Measurements from ENCODE around the gene NTN1. TPM values are rescaled to one million over a fixed set of nuclear protein-coding genes. Genes with fewer than 3 reads are reported as not detected.

The NTN1 gene
- polyA plus RNA-seq, 1 experiment = 0.05 TPM

DNA sequence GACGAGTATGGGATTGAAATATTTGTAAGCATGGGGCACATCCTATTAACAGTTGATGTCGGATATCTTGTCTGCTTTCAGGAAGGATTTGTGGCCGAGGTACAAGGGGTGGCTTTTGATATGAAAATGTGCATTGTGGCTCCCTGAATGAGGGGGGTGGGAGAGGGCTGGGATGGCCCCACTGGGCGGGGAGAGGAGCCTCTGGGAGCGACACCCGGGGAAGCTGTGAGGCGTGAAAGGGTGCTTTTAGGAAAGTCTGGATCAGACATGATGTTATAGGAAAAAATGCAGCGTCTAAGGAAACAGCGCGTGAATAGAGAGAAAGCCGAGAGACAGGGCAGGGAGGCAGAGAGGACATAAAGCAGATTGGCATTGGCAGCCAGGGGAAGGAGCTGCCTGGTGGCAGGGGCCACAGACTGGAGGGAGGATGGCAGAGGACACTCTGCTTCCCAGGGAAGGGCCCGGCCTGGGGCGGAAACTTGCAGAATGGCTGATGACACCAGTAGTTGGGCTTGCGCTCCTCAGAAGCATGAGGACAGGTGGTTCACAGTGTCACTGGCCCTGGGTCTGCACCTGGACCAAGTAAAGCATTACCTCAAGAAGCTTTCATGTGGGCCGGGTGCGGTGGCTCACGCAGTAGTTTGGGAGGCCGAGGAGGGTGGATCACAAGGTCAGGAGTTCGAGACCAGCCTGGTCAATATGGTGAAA lies 95.7 kb downstream of the NTN1 start:
- TF ChIP-seq, protein P1, sequence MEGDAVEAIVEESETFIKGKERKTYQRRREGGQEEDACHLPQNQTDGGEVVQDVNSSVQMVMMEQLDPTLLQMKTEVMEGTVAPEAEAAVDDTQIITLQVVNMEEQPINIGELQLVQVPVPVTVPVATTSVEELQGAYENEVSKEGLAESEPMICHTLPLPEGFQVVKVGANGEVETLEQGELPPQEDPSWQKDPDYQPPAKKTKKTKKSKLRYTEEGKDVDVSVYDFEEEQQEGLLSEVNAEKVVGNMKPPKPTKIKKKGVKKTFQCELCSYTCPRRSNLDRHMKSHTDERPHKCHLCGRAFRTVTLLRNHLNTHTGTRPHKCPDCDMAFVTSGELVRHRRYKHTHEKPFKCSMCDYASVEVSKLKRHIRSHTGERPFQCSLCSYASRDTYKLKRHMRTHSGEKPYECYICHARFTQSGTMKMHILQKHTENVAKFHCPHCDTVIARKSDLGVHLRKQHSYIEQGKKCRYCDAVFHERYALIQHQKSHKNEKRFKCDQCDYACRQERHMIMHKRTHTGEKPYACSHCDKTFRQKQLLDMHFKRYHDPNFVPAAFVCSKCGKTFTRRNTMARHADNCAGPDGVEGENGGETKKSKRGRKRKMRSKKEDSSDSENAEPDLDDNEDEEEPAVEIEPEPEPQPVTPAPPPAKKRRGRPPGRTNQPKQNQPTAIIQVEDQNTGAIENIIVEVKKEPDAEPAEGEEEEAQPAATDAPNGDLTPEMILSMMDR (IDR thresholded peaks at IDR 0.05; ENCODE audit: low read depth, low read length) = no peak
- DNase-seq (ENCODE audit: low read depth, low spot score) = no peak
- no peak overlapping the region for H3K27ac ChIP-seq (ENCODE audit: low read depth, low read length)
- peaks cover 4% of the 10 kb centered on the region; the same call in 1 of the 2 replicates for H3K9me3 ChIP-seq (ENCODE audit: control insufficient read depth, insufficient read depth, low read length)
- no peaks in the 10 kb centered on the region for H3K27me3 ChIP-seq (ENCODE audit: control insufficient read depth, insufficient read depth, low read length)
- ChIA-PET CTCF (no interaction called here), POLR2A (no interaction called here)
- H3K4me3 ChIP-seq (ENCODE audit: low read depth, low read length) = no peak overlapping the region

DNA sequence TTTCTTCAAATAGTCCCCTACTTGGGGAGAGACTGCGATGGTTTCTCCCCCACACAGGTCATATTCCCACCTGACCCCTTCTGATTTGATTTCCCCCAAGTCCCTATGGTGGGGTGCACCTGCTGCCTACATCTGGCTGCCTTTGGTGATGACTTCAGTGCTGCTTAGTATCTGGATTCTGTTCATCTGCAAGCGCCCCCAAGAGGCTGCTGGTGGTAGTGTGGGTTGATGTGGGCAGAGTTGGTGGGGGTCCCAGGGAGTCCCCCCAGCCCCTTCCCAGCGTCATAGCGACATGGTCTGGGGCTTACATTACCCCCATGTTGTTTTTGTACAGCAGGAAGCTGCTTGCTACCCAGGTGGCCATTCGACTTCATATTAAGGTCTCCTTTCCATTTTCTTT lies 99.2 kb downstream of the NTN1 start:
- no peak overlapping the region for H3K4me3 ChIP-seq (ENCODE audit: low read depth, low read length)
- no peak for DNase-seq (ENCODE audit: low read depth, low spot score)
- ChIA-PET CTCF (no interaction called here), POLR2A (no interaction called here)
- H3K27me3 ChIP-seq (ENCODE audit: control insufficient read depth, insufficient read depth, low read length) = no peaks in the 10 kb centered on the region
- H3K9me3 ChIP-seq (ENCODE audit: control insufficient read depth, insufficient read depth, low read length) = peaks cover 4% of the 10 kb centered on the region; the same call in 1 of the 2 replicates
- no peak overlapping the region for H3K27ac ChIP-seq (ENCODE audit: low read depth, low read length)
- TF ChIP-seq, protein P1 (IDR thresholded peaks at IDR 0.05; ENCODE audit: low read depth, low read length) = no peak

DNA sequence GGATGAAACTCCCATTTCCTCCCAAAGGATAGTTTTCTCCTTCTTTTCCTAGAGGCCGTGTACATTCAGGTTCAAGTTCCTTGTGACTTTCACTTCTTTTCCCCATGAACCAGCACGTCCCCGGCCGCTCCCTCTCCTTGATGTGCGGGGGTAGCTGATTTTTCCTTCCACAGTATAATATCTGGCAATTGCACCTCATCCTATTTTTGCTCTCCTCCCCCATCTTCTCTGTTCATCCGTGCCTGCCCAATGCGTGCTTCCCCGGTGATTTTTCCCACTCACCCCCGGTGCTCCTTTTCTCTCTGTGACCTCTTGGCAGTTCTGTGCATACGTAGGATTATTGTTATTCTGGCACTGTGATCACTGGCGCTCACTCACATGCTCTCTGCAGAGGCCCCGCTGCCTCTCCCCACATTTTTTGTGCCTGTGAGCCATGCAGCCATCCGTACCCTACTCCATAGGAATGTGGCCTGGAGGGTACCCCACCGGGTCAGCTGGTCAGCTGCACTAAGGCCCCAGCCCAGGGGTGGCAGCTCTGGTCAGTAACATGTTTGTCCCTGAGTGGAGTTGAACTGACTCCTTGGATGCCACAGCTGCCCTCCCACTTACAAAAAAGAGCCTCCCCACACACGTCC lies 100.0 kb downstream of the NTN1 start:
- TF ChIP-seq, protein P1 (IDR thresholded peaks at IDR 0.05; ENCODE audit: low read depth, low read length) = no peak
- no peaks in the 10 kb centered on the region for H3K27me3 ChIP-seq (ENCODE audit: control insufficient read depth, insufficient read depth, low read length)
- no peak overlapping the region for H3K27ac ChIP-seq (ENCODE audit: low read depth, low read length)
- H3K4me3 ChIP-seq (ENCODE audit: low read depth, low read length) = no peak overlapping the region
- no peak for DNase-seq (ENCODE audit: low read depth, low spot score)
- ChIA-PET CTCF (no interaction called here), POLR2A (no interaction called here)
- peaks cover 4% of the 10 kb centered on the region; the same call in 1 of the 2 replicates for H3K9me3 ChIP-seq (ENCODE audit: control insufficient read depth, insufficient read depth, low read length)

DNA sequence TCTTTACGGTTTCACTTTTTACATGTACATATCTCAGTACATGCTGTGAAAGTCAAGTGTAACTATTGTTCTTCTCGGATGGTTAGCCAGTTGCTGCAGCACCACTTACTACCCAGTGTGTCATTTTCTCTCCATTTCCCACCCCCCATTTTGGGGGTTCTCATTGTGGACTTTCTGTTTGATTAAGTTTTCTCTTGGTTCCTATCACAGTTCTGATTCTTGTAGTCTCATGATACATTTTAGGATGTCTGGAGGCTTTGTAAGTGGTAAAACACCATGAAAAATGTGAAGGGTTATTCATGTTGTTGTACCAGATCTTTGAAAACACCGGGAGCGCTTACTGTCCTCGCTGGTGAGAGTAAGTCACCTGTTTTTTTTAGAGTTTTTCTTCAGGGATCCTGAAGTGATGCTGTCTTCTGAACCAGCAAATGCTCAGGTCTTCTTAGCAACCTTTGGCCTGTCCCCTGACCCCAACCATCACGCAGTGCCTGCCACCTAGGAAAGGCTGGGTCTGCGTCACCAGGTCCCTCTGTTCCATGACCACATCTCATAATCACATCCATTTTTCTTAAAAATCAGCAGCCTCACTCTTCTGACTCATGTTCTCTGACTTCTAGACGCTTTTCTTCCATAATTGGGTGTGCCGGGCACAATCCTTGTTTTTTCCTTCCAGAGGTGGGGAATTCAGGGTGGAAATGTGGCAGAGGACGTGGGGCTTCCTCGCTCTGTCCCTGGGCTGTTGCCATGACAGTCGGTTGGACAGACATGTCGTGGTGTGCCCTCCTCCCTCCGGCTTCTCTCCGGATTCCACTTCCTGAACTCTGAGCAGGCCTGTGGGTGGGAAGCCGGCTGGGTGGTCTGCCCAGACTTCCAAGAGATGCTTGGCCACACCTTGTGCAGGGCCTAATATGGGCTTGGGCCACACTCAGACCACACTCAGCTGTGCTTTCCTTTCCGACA lies 102.6 kb downstream of the NTN1 start:
- CTCF ChIA-PET = no interaction called here

More for the DNA sequence above, 102.6 kb downstream of the NTN1 start:
- DNase-seq (ENCODE audit: low read depth, low spot score) = no peak
- POLR2A ChIA-PET = no interaction called here
- no peaks in the 10 kb centered on the region for H3K27me3 ChIP-seq (ENCODE audit: control insufficient read depth, insufficient read depth, low read length)
- no peak overlapping the region for H3K27ac ChIP-seq (ENCODE audit: low read depth, low read length)
- TF ChIP-seq, protein P1 (IDR thresholded peaks at IDR 0.05; ENCODE audit: low read depth, low read length) = no peak
- H3K4me3 ChIP-seq (ENCODE audit: low read depth, low read length) = no peak overlapping the region
- no peaks in the 10 kb centered on the region; the same call in 1 of the 2 replicates for H3K9me3 ChIP-seq (ENCODE audit: control insufficient read depth, insufficient read depth, low read length)
